K562 treated with DMSO at 1 percent for 4 hours (cell line): Measurements from ENCODE around the gene NUDT7. TPM values are rescaled to one million over a fixed set of nuclear protein-coding genes. Genes with fewer than 3 reads are reported as not detected.

Experiments
- total RNA-seq: library from RNA; unstranded; fragments of 300-600 nt; gene quantifications from 2 replicates; pipeline ENCODE4 v1.2.3, GENCODE V29; 2022; ENCODE audit not compliant: insufficient read depth

Gene NUDT7
- total RNA-seq, result 4.6 and 8.0 TPM in 2 replicates

DNA sequence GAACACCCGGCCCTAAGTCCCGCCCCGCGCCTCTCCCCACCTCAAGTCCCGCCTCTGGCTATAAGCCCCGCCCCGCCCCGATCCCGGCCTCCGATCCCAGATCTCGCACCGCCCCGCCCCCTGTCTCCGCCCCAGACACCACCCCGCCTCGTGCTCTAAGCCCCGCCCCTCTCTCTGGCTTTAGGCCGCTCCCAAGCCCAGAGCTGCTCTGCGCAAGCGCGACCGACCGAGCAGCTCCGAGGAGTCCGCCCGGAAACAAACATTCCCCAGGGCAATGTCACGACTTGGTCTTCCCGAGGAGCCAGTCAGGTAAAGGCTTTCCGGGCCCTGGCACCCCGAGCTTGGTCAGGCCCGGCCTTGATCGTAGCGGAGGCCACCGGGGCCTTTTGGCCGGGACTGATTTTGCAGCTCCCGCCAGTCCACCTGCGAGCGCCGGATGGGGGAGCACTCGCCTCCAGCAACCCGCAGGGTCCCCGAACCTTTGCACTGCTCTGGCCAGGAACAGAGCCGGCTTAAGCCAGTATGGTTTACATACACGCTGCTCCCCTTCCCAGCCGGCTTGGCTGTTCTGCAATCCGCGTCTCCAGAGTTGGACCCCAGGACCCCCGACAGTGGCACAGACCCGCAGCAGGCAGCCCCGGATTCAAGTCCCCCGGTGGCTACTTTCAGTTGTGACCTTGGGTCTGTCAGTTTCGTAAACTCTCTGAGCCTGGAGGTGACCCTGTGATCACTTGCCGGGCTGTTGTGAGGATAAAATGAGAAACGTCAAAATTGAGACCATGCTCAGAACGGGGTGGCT, at the start of gene NUDT7:
TSS of gene NUDT7 (plus strand) at position 206 of the 799 bp plus-strand sequence. CDS start at position 275, 69 bp downstream.

DNA sequence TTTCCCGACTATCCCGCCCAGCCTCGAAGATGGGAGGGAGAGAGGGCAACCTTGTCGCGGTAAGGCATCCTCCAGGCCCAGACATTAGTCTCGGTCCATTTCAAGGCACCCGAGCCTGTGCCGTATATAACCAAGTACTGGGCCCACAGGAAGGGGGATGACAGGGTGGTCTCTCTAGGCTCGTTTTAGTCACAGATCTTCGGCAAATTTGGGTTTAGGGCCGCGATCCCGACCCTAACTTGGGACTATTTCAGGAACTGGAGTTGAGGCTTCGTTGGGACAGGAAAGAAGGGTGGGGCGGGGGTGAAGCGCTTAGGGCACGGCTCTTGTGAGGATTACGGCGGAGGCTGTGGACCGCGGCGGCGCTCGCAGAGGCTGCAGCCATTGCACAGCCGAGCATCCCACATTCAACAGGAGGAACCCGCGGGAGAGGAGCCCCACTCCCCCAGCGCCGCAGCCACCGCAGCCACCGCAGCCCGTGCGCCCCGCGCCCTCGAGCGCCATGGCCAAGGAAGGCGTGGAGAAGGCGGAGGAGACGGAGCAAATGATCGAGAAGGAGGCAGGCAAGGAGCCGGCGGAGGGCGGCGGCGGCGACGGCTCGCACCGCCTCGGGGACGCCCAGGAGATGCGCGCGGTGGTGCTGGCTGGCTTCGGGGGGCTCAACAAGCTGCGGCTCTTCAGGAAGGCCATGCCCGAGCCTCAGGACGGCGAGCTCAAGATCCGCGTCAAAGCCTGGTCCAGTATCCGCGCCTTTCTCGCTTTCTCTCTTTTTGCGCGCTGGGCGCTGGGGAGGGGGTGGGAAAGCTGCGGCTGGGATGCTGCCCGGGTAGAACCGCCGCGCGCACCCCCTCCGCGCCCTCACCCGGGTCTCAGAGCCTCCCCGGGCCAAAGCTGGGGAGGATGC, 66.1 kb downstream of the NUDT7 start, which contains the start of gene VAT1L:
TSS of gene VAT1L (plus strand) at position 384 of the 904 bp plus-strand sequence. CDS start at position 503, 119 bp downstream.

Other genes with a start within 250 kb of the NUDT7 start
- gene VAT1L, start 66.0 kb downstream of the NUDT7 start, total RNA-seq, result not detected in 2 replicates